ENCODE data around the gene MSANTD1.

MSANTD1 gene

DNA sequence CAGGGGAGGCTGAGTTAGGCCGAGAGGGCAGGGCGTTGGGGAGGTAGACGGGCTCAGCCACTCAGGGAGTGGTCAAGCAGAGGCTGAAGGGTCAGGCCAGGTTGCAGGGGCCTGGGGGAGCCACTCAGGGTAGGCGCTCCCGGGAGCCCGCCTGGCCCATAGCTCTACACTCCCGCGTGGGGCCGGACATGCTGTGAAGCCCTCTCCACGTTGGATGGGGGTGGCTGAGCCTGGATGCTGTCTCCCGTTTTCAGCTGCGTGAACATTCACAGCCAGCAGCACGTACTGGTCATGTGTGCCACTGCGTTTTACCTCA, 14.0 kb upstream of the MSANTD1 start:
- H3K27ac ChIP-seq, result no peak overlapping the region
- TF ChIP-seq, protein P1, sequence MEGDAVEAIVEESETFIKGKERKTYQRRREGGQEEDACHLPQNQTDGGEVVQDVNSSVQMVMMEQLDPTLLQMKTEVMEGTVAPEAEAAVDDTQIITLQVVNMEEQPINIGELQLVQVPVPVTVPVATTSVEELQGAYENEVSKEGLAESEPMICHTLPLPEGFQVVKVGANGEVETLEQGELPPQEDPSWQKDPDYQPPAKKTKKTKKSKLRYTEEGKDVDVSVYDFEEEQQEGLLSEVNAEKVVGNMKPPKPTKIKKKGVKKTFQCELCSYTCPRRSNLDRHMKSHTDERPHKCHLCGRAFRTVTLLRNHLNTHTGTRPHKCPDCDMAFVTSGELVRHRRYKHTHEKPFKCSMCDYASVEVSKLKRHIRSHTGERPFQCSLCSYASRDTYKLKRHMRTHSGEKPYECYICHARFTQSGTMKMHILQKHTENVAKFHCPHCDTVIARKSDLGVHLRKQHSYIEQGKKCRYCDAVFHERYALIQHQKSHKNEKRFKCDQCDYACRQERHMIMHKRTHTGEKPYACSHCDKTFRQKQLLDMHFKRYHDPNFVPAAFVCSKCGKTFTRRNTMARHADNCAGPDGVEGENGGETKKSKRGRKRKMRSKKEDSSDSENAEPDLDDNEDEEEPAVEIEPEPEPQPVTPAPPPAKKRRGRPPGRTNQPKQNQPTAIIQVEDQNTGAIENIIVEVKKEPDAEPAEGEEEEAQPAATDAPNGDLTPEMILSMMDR (conservative IDR thresholded peaks at IDR 0.05), result no peak

DNA sequence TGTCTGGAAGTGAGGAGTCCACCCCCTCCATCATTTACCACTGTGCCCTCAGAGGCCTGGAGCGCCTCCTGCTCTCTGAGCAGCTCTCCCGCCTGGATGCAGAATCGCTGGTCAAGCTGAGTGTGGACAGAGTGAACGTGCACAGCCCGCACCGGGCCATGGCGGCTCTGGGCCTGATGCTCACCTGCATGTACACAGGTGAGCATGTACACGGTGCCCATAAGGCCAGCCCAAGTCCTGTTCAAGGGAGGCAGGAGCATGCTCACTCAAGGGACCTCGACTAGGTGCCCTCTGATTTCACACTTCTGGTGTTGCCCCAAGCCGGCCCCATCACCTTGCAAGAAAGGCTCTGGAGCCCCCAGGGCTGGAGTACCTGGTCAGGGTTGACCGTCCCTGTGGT, 13.4 kb upstream of the MSANTD1 start:
- TF ChIP-seq, protein P1 (conservative IDR thresholded peaks at IDR 0.05), result no peak
- no peak overlapping the region for H3K27ac ChIP-seq

DNA sequence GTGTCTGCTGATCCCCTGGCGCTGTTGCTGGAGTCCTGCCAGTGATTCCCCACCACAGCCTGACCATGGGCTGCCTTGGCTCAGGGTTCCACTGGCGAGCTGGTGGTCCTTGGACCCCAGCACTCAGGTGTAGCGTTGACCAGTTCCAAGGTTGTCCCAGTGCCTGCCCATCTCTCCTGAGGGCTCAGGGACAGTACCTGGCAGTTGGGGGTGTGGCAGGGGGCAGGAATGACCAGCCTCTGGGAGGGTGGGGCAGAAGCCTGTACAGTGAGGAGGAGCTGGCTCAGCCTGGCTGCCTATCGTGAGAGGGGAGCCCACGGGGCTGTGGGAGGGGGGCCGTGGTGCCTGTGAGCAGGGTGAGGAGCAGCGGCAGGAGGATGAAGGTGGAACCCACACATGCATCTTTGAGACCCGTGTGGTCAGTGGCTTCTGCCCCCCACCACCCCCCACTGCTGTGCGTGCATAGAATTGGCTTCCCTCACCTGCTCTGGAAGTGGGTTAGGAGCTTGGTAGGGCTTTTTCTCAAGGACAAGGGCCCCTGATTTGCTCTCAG, 12.6 kb upstream of the MSANTD1 start:
- H3K27ac ChIP-seq, result no peak overlapping the region
- TF ChIP-seq, protein P1 (conservative IDR thresholded peaks at IDR 0.05), result no peak

DNA sequence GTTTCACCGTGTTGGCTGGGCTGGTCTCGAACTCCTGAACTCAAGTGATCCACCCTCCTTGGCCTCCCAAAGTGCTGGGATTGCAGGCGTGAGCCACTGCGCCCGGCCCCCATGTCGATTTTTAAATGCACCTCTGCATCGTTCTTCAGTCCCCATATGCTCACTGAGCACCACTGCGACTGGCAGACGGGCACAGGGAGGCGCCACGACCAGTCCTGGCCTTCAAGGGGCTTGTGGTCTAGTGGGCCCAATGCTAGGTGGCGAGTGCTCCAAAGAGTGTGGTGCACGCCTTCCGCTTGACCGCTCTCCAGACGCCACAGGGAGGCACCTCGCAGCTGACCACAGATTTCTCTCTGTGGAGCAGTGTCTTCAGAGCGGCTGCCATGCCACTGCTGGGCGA, 11.7 kb upstream of the MSANTD1 start:
- no peak overlapping the region for H3K27ac ChIP-seq
- TF ChIP-seq, protein P1 (conservative IDR thresholded peaks at IDR 0.05), result no peak

DNA sequence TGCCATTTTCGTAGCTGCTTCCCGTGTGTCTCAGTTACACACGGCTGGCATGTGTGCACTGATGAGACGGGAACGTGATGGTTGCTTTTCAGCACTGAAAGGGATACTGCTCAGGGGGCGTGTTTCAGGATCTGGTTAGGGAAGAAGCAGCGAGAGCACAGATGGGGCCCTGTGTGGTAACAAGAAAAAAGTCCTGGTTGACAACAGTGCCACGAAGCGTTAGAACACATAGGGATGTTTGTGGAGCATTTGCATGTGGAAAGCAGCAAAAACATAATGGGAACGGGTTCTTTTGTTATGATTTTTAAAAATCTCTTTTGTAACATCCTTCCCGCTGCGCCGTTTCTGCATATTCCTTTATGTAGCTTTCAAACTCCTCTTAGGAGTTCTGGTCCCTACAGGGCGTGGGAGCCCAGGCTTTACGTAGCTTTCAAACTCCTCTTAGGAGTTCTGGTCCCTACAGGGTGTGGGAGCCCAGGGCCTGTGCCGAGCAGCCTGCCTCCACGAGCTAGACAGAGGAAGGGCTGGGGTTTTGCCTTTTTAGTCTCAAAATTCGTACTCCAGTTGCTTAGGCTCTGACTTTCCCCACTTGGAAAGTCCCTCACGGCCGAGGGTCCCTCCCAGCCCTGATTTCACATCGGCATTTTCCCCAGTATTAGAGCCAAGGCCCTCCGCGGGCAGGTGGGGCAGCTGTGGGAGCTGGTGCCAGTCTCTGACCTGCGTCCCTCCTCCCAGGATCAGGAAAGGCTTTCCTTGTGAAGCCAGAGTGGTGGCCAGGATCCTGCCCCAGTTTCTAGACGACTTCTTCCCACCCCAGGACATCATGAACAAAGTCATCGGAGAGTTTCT, 11.0 kb upstream of the MSANTD1 start:
- H3K27ac ChIP-seq, result no peak overlapping the region
- TF ChIP-seq, protein P1 (conservative IDR thresholded peaks at IDR 0.05), result no peak

DNA sequence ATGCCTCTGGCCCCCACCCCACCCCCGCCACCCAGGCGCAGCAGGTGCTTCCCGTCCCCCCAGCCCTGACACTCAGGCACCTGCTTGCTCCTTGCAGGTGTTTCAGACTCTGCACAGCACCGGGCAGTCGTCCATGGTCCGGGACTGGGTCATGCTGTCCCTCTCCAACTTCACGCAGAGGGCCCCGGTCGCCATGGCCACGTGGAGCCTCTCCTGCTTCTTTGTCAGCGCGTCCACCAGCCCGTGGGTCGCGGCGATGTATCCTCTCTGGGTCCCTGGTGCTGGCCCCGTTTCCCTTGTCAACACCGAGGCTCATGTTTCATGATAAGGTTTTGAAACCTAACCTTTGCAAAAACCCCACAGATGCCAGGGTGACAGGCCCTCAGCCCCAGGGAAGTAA, 10.2 kb upstream of the MSANTD1 start:
- TF ChIP-seq, protein P1 (conservative IDR thresholded peaks at IDR 0.05), result no peak
- no peak overlapping the region for H3K27ac ChIP-seq

DNA sequence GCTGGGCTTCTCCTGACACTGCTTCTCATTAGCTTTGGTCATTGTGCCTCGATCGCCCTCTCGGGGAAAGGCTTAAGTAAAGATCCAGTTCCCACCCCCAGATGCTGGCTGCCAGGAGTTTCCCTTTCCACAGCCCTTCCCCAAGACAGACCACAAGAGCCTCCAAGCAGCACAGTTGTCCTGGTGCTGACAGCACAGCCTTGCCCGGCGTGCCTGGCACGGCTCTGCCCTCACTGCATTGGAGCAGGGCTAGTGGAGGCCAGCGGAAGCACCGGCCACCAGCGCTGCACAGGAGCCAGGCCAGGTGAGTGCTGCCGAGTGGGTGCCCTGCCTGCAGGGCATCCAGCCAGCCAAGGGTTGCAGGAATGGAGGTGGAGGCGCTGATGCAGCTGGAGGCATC, 9.7 kb upstream of the MSANTD1 start:
- TF ChIP-seq, protein P1 (conservative IDR thresholded peaks at IDR 0.05), result no peak
- no peak overlapping the region for H3K27ac ChIP-seq
